Neural progenitor cell (in vitro differentiated cells): Measurements from ENCODE around the gene TUBD1. TPM values are rescaled to one million over a fixed set of nuclear protein-coding genes. Genes with fewer than 3 reads are reported as not detected.
"Not testable (repeated sequence)": the region's sequence is repeated elsewhere in the genome, so short reads cannot be mapped to it uniquely, and the experiment has no call there.

Source experiments
- DNase-seq: peaks from one replicate; pipeline ENCODE4 v3.0.0-alpha.2; 2016; ENCODE audit warnings: low spot score
- H2AFZ ChIP-seq: fragments of 200-600 bp; sonication (generic); replicated peaks from 2 replicates; pipeline ENCODE4 v1.6.1; 2016; ENCODE audit warnings: antibody characterized with exemption
- H3F3A ChIP-seq: fragments of 200-600 bp; sonication (generic); 2 replicates; pipeline ENCODE4 v1.6.1; 2016; ENCODE audit warnings: antibody characterized with exemption, low read depth
- H3K27ac ChIP-seq: fragments of 200-600 bp; sonication (generic); 2 replicates; pipeline ENCODE4 v1.5.1; 2016; ENCODE audit warnings: mild to moderate bottlenecking
- H3K27me3 ChIP-seq: fragments of 200-600 bp; sonication (generic); 2 replicates; pipeline ENCODE4 v1.6.1; 2016; ENCODE audit warnings: mild to moderate bottlenecking, moderate library complexity
- H3K36me3 ChIP-seq: fragments of 200-600 bp; sonication (generic); 2 replicates; pipeline ENCODE4 v1.5.1; 2016
- H3K4me1 ChIP-seq: fragments of 200-600 bp; sonication (generic); 2 replicates; pipeline ENCODE4 v1.6.1; 2016; ENCODE audit warnings: mixed run types
- H3K4me2 ChIP-seq: fragments of 200-600 bp; sonication (generic); 2 replicates; pipeline ENCODE4 v1.6.1; 2016
- H3K4me3 ChIP-seq: fragments of 200-600 bp; sonication (generic); 2 replicates; pipeline ENCODE4 v1.5.1; 2016
- H3K79me2 ChIP-seq: fragments of 200-600 bp; sonication (generic); 2 replicates; pipeline ENCODE4 v1.6.1; 2016; ENCODE audit warnings: low read depth
- H3K9ac ChIP-seq: fragments of 200-600 bp; sonication (generic); 2 replicates; pipeline ENCODE4 v1.6.1; 2016
- H3K9me3 ChIP-seq: fragments of 200-600 bp; sonication (generic); 2 replicates; pipeline ENCODE4 v1.5.1; 2016; ENCODE audit warnings: low read depth
- H4K20me1 ChIP-seq: fragments of 200-600 bp; sonication (generic); 2 replicates; pipeline ENCODE4 v1.6.1; 2016; ENCODE audit warnings: low read depth
- H3K27ac Mint-ChIP-seq: 3 replicates; pipeline ENCODE4 v1.8.0; 2021; ENCODE audit warnings: mixed read lengths
- H3K27me3 Mint-ChIP-seq: 2 replicates; pipeline ENCODE4 v1.8.0; 2022; ENCODE audit warnings: low read depth, mild to moderate bottlenecking, inconsistent platforms, moderate library complexity, mixed read lengths; ENCODE audit not compliant: insufficient read depth
- H3K36me3 Mint-ChIP-seq: 3 replicates; pipeline ENCODE4 v1.8.0; 2021; ENCODE audit warnings: mixed read lengths
- H3K4me1 Mint-ChIP-seq: 3 replicates; pipeline ENCODE4 v1.8.0; 2021; ENCODE audit warnings: mixed read lengths
- H3K4me3 Mint-ChIP-seq: 3 replicates; pipeline ENCODE4 v1.8.0; 2021; ENCODE audit warnings: mild to moderate bottlenecking, moderate library complexity, mixed read lengths
- H3K9me3 Mint-ChIP-seq: 3 replicates; pipeline ENCODE4 v1.8.0; 2020; ENCODE audit warnings: mixed read lengths
- EZH2 ChIP-seq: fragments of 200-600 bp; sonication (generic); IDR thresholded peaks from 2 replicates; pipeline ENCODE4 v1.6.1; 2017; ENCODE audit warnings: antibody characterized with exemption, mild to moderate bottlenecking, moderate library complexity
- EZH2phosphoT487 ChIP-seq: fragments of 200-600 bp; sonication (generic); IDR thresholded peaks from 2 replicates; pipeline ENCODE4 v1.6.1; 2017; ENCODE audit warnings: antibody characterized with exemption
- total RNA-seq: library from RNA; depleted of rRNA; stranded (reverse); fragments of >200 nt; gene quantifications from 2 replicates; pipeline ENCODE4 v1.2.3, GENCODE V29; 2015; ENCODE audit warnings: low replicate concordance
- TF ChIP-seq, protein P1 (sequence below): fragments of 200-600 bp; sonication (generic); IDR thresholded peaks from 2 replicates; pipeline ENCODE4 v1.5.1; 2017; ENCODE audit warnings: antibody characterized with exemption, mild to moderate bottlenecking

TUBD1 gene, protein sequence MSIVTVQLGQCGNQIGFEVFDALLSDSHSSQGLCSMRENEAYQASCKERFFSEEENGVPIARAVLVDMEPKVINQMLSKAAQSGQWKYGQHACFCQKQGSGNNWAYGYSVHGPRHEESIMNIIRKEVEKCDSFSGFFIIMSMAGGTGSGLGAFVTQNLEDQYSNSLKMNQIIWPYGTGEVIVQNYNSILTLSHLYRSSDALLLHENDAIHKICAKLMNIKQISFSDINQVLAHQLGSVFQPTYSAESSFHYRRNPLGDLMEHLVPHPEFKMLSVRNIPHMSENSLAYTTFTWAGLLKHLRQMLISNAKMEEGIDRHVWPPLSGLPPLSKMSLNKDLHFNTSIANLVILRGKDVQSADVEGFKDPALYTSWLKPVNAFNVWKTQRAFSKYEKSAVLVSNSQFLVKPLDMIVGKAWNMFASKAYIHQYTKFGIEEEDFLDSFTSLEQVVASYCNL
- 15.5 and 32.6 TPM in 2 replicates for total RNA-seq

GRCh38 chr17:59892924-59893675 lies at the start of gene TUBD1, which contains the start of gene RPS6KB1:
Gene TUBD1, minus strand, starts transcription at chr17:59892943. Its CDS starts 1,941 bp downstream, at chr17:59891002.
Gene RPS6KB1, plus strand, starts transcription at chr17:59893121. Its CDS starts 64 bp downstream, at chr17:59893185.
- H3K27me3 Mint-ChIP-seq, result no peaks in the 10 kb centered on the region
- H3K36me3 Mint-ChIP-seq, result peaks cover 10% of the 10 kb centered on the region
- no peaks in the 10 kb centered on the region for H3K36me3 ChIP-seq
- no peak within 1 kb of the TSS for H3K27ac ChIP-seq
- H3K27ac Mint-ChIP-seq, result peak within 1 kb of the TSS; percentile 88
- H3K4me3 ChIP-seq, result peak within 1 kb of the TSS; percentile 83
- H4K20me1 ChIP-seq, result peaks cover 9% of the 10 kb centered on the region
- no peaks in the 10 kb centered on the region for H3K9me3 Mint-ChIP-seq
- DNase-seq, result peak; percentile 98
- no peaks in the 10 kb centered on the region for H3K27me3 ChIP-seq
- H3K9ac ChIP-seq, result peak within 1 kb of the TSS; percentile 75
- peak within 1 kb of the TSS; percentile 98 for H3K4me3 Mint-ChIP-seq
- H3K4me1 ChIP-seq, result peaks cover 15% of the 10 kb centered on the region
- no peaks in the 10 kb centered on the region for H3F3A ChIP-seq
- H2AFZ ChIP-seq, result peak within 1 kb of the TSS; percentile 95
- TF ChIP-seq EZH2phosphoT487 (no peak), EZH2 (no peak)
- TF ChIP-seq, protein P1, sequence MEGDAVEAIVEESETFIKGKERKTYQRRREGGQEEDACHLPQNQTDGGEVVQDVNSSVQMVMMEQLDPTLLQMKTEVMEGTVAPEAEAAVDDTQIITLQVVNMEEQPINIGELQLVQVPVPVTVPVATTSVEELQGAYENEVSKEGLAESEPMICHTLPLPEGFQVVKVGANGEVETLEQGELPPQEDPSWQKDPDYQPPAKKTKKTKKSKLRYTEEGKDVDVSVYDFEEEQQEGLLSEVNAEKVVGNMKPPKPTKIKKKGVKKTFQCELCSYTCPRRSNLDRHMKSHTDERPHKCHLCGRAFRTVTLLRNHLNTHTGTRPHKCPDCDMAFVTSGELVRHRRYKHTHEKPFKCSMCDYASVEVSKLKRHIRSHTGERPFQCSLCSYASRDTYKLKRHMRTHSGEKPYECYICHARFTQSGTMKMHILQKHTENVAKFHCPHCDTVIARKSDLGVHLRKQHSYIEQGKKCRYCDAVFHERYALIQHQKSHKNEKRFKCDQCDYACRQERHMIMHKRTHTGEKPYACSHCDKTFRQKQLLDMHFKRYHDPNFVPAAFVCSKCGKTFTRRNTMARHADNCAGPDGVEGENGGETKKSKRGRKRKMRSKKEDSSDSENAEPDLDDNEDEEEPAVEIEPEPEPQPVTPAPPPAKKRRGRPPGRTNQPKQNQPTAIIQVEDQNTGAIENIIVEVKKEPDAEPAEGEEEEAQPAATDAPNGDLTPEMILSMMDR, result no peak
- no peaks in the 10 kb centered on the region for H3K9me3 ChIP-seq
- peak within 1 kb of the TSS; percentile 77 for H3K4me2 ChIP-seq
- peaks cover 21% of the 10 kb centered on the region for H3K4me1 Mint-ChIP-seq
- H3K79me2 ChIP-seq, result peaks cover 73% of the 10 kb centered on the region

- Mint-ChIP-seq H3K9me3 (no peaks in the 10 kb centered on the region), H3K36me3 (peaks cover 23% of the 10 kb centered on the region), H3K4me1 (no peaks in the 10 kb centered on the region), H3K4me3 (no peak overlapping the region), H3K27me3 (no peaks in the 10 kb centered on the region), H3K27ac (no peak overlapping the region)
- no peak overlapping the region for H3K4me2 ChIP-seq
- no peak for DNase-seq
- H3K27ac ChIP-seq, result no peak overlapping the region
- H4K20me1 ChIP-seq, result no peaks in the 10 kb centered on the region
- no peak overlapping the region for H3K9ac ChIP-seq
- H3K4me3 ChIP-seq, result no peak overlapping the region
- H3K4me1 ChIP-seq, result no peaks in the 10 kb centered on the region
- no peaks in the 10 kb centered on the region for H3F3A ChIP-seq
- no peak for TF ChIP-seq EZH2
- no peak for TF ChIP-seq EZH2phosphoT487
- TF ChIP-seq, protein P1, result no peak
- no peak overlapping the region for H2AFZ ChIP-seq
- no peaks in the 10 kb centered on the region for H3K36me3 ChIP-seq
- H3K79me2 ChIP-seq, result no peaks in the 10 kb centered on the region
- no peaks in the 10 kb centered on the region for H3K27me3 ChIP-seq
- H3K9me3 ChIP-seq, result no peaks in the 10 kb centered on the region
These were observed 48.4 kb upstream of the TUBD1 start for GRCh38 chr17:59941131-59941530.

- not testable (repeated sequence) for H3K4me1 Mint-ChIP-seq, H3K9me3 ChIP-seq, H3K27me3 ChIP-seq
These were observed 48.0 kb upstream of the TUBD1 start for GRCh38 chr17:59940697-59941096.

GRCh38 chr17:59933317-59933716 lies 40.6 kb upstream of the TUBD1 start:
- H3K27ac Mint-ChIP-seq, H3K79me2 ChIP-seq, H3K27ac ChIP-seq, H3K4me3 Mint-ChIP-seq, H3F3A ChIP-seq, H2AFZ ChIP-seq, H3K9me3 Mint-ChIP-seq, H3K9ac ChIP-seq, H3K4me3 ChIP-seq, H3K27me3 Mint-ChIP-seq, H3K4me1 ChIP-seq, H4K20me1 ChIP-seq, H3K9me3 ChIP-seq, H3K27me3 ChIP-seq, H3K36me3 ChIP-seq, H3K4me2 ChIP-seq, DNase-seq, H3K4me1 Mint-ChIP-seq: not testable (repeated sequence)
- H3K36me3 Mint-ChIP-seq, result peaks cover 29% of the 10 kb centered on the region

More at GRCh38 chr17:59940697-59941096, 48.0 kb upstream of the TUBD1 start:
- not testable (repeated sequence) for H3K9me3 Mint-ChIP-seq, H3K36me3 ChIP-seq, H3K4me2 ChIP-seq, H3K4me3 ChIP-seq, H2AFZ ChIP-seq, H3K27ac Mint-ChIP-seq, H3K79me2 ChIP-seq, H3K4me1 ChIP-seq, H3F3A ChIP-seq, H3K27ac ChIP-seq, H3K9ac ChIP-seq, H3K4me3 Mint-ChIP-seq, H4K20me1 ChIP-seq, H3K27me3 Mint-ChIP-seq, DNase-seq
- peaks cover 22% of the 10 kb centered on the region for H3K36me3 Mint-ChIP-seq

DNA sequence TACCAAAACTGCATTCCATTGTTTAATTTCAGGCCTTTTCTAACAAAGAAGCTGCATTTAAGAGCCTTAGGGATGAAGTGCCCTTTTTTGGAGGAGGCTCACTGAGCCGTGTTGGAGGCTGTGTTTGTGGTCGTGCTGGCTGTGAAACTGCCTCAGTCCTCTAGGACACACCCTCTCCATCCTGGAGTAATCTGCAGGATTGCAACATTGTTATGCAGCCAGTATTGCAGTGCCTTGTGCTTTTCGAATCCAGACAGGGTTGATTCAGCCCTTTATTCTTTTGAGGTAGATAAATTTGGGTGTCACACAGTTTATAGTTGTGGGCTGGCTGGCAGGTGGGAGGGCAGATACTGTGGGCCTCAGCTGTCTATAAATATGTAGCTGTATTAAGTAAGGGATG lies 38.0 kb upstream of the TUBD1 start:
- H3K27me3 ChIP-seq, H3K27ac Mint-ChIP-seq, H3K36me3 ChIP-seq, H3K4me1 ChIP-seq, H3K9ac ChIP-seq, H2AFZ ChIP-seq, H3K4me3 Mint-ChIP-seq, DNase-seq, H3K4me2 ChIP-seq, H3F3A ChIP-seq, H3K79me2 ChIP-seq, H3K27ac ChIP-seq, H3K9me3 Mint-ChIP-seq, H4K20me1 ChIP-seq, H3K4me1 Mint-ChIP-seq, H3K4me3 ChIP-seq, H3K27me3 Mint-ChIP-seq, H3K9me3 ChIP-seq: not testable (repeated sequence)
- H3K36me3 Mint-ChIP-seq, result peaks cover 25% of the 10 kb centered on the region

GRCh38 chr17:59930121-59930520 lies 37.4 kb upstream of the TUBD1 start:
- not testable (repeated sequence) for H3K4me1 ChIP-seq, H3K27ac ChIP-seq, H3K4me3 ChIP-seq, H3K27me3 ChIP-seq, H3K4me3 Mint-ChIP-seq, H3K4me1 Mint-ChIP-seq, H3K4me2 ChIP-seq, H3K36me3 ChIP-seq, H3K9ac ChIP-seq, H3K27me3 Mint-ChIP-seq, H3K9me3 Mint-ChIP-seq, H3K9me3 ChIP-seq, H4K20me1 ChIP-seq, DNase-seq, H3K79me2 ChIP-seq, H2AFZ ChIP-seq, H3F3A ChIP-seq, H3K27ac Mint-ChIP-seq
- peaks cover 25% of the 10 kb centered on the region for H3K36me3 Mint-ChIP-seq
